GM12892 (cell line): Measurements from ENCODE around the gene STK38.
A peak's percentile ranks its signal among the peaks of the same experiment; 100 is the strongest.
"Not testable (repeated sequence)": the region's sequence is repeated elsewhere in the genome, so short reads cannot be mapped to it uniquely, and the experiment has no call there.

Experiments
- DNase-seq: peaks from one replicate; pipeline ENCODE4 v3.0.0; 2011; ENCODE audit not compliant: insufficient read length
- FAIRE-seq: peaks from 2 replicates; lab custom pipeline; 2011; peaks lifted over from hg19 to GRCh38; lab: Jason Lieb, UNC
- POLR2A ChIP-seq: IDR thresholded peaks from 2 replicates; pipeline ENCODE4 v1.6.1; 2011; ENCODE audit warnings: low read depth, low read length, control low read depth
- POLR2AphosphoS5 ChIP-seq: IDR thresholded peaks from 2 replicates; pipeline ENCODE4 v1.6.1; 2011; ENCODE audit warnings: low read depth, low read length, control low read depth
- TAF1 ChIP-seq: IDR thresholded peaks from 2 replicates; pipeline ENCODE4 v1.6.1; 2011; ENCODE audit warnings: low read depth, mild to moderate bottlenecking, control low read depth, low read length, borderline replicate concordance

STK38 gene

DNA sequence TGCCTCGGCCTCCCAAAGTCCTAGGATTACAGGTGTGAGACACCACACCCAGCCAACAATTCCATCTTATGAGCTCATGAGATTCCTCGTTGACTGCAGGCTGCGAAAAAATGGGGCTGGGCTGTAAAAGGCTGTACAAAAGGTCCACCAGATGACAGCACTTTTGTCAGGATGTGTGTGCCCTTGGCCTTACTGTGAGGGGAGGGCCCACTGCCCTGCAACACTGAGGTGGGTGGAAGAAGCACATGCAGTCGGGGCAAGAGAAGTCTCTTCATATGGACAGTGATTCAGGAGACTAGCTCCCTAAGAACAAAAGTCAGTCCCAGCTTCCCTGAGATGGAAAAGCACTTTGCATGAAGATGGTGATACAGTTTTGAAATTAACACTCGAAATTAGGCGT lies 54.0 kb downstream of the STK38 start:
- DNase-seq (no peak), FAIRE-seq (no peak)
- no peak for TF ChIP-seq POLR2AphosphoS5
- no peak for TF ChIP-seq TAF1
- TF ChIP-seq POLR2A = no peak

DNA sequence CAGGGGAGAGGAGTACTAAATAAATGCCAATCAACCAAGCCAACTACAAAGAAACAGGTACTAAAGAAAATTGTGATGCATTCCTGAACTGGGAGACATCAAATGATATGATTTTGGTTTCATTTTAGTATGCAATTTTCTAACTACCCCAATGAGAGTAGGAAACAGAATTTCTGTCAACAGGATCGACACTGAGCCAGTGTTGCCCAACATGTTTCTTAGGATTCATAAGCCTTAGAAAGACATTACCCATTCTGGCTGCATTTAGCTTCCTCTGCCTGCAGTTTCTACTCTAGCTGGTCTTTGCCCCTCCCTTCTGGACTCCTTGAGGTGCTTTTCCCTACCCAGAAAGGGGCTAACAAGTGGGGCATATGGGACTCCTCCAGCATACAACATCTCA lies 54.7 kb downstream of the STK38 start:
- DNase-seq (no peak), FAIRE-seq (no peak)
- TF ChIP-seq POLR2A (no peak), POLR2AphosphoS5 (no peak), TAF1 (no peak)

DNA sequence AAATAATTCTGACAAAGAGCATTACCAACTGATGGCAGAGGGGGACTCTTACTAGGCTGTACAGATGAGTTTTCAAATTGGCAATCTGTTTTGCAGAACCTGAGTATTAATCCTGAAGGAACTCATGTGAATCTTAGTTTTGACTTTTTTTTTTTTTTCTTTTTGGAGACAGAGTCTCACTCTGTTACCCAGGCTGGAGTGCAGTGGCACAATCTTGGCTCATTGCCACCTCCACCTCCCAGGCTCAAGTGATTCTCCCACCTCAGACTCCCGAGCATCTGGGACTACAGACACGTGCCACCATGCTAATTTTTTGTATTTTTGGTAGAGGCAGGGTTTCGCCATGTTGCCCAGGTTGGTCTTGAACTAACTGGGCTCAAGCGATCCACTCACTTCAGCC lies 55.2 kb downstream of the STK38 start:
- DNase-seq (no peak), FAIRE-seq (no peak)
- TF ChIP-seq POLR2AphosphoS5 = no peak
- no peak for TF ChIP-seq POLR2A
- TF ChIP-seq TAF1 = no peak

DNA sequence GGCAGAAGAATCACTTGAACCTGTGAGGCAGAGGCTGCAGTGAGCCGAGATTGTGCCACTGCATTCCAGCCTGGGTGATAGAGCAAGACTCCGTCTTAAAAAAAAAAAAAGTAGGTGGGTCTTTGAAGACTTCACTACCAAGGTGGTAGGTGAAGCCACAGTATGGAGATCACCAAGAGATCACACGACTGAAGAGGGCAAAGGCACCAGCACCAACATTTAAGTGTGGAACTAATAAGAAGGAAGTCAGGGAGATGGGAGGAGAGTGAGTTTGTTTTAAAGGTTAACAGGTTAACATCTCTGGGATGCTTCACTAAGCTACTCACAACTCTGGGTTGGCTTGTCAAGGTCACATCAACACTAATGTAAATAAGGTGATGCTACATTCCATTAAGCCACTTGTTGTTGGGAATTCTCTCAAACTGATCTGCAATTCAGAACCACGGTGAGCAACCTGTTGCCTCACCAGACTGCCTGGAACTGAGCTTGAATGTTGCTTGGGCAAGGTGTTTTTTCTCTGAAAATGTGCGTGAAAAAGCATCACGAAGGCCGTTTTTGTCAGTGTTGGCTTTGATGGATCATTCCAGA lies 55.8 kb downstream of the STK38 start:
- TF ChIP-seq POLR2A (no peak), TAF1 (no peak)
- DNase-seq (no peak), FAIRE-seq (no peak)

DNA sequence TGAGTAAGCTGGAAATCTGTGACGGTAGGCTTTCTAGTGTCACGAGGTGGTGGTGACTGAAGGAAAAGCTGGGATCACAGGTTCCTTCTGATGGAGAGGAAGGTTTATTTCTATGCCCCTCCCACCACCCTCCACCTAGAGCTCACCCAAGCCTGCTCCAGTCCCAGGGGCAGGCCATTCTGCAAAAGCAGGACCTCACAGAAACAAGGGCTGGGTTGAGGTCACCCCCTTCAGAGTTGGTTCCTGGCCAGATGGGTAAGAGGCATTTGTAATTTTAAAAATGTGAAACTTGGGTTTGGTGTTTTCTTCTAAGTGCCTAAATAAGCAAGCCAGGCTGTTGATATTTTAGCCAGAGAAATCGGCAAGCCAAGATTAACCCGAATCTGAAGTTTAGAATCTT lies 57.9 kb downstream of the STK38 start:
- FAIRE-seq (no peak), DNase-seq (no peak)
- TF ChIP-seq TAF1 (no peak), POLR2AphosphoS5 (no peak), POLR2A (no peak)

DNA sequence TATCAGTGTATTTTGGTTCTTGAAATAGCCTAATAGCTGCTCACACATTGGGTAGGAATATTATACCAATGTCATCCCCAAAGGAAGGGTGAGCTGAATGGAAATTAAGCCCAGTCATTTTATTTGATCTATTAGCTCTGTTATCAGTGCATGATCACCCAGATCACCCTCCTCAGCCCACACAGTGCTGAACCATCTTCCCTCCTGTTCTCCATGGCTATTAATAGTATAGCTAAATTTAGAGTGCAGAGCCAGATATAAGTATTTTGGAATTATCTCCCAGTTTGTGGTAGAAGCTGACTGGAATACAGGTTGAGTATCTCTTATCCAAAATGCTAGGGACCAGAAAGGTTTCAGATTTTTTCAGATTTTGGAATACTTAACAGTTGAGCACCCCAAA lies 59.1 kb downstream of the STK38 start:
- TF ChIP-seq TAF1 (no peak), POLR2A (no peak), POLR2AphosphoS5 (no peak)
- FAIRE-seq (no peak), DNase-seq (no peak)

DNA sequence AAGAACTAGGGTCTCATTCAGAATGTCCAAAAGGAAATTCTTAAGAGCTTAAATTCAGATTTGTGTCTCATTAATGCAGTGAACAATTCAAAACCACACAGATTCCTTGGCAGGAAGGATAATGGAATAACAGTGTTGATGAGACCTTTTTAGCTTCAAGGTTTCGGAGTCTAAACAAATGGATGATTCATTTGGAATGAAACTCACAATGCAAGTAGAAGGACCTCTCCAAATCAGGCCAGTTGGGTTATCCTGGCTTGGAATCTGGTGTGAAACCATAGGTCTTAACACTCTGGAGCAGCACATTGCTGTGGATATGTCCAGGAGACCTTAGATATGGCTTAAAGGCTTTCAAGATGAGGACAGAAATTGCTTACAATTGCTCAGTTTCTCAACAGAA lies 59.6 kb downstream of the STK38 start:
- FAIRE-seq (no peak), DNase-seq (no peak)
- TF ChIP-seq POLR2AphosphoS5 (peak; percentile 52; the same call in 1 of the 2 replicates), POLR2A (no peak)

DNA sequence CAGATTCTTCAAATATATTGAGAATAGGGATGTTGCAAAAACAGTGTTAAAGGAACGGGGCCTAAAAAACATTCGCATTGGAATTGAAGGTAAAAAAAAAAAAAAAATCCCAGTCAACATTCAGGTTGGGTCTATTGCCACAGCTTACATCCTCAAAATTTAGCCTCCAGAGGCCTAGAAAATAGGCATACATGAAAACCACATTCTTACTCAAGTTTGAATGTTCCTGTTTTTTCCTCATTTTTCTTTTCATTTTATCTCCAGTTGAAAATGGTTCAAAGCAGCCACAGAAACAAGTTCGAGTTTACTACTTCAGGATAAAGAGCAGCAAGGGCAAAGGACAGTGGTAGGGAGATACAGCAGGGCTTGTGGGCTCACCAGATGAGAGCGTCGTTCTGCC lies 62.5 kb downstream of the STK38 start:
- no peak for FAIRE-seq
- no peak for TF ChIP-seq TAF1
- no peak for DNase-seq

DNA sequence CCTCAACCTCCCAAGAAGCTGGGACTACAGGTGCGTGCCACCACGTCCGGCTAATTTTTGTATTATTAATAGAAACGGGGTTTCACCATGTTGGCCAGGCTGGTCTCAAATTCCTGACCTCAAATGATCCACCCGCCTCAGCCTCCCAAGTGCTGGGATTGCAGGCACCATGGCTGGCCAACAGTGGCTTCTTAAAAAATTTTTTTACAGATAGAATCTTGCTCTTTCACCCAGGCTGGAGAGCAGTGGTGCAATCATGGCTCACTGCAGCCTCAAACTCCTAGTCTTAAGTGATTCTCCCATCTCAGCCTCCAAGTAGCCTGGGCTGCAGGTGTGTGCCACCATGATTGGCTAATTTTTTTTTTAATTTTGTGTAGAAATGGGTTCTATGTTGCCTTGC lies 64.0 kb downstream of the STK38 start:
- DNase-seq, FAIRE-seq: not testable (repeated sequence)

DNA sequence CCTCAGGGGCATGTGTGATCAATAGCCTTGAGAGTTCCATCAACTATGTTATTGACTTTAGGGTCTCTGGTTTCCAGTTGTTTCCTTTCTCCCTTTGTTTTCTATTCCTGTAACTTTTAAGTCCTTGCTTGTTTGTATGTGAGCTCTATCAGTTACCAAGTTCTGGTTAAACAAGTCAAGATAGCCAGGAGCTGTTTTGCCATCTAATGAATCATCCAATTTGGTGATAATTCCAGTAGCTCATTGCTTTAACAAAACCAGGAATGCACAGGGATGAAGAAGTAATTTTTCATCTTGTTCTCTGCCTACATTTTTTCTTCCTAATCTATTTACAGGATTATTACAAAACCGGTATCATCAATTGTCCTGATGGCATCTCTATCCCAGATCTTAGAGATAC lies 68.0 kb downstream of the STK38 start:
- no peak for TF ChIP-seq POLR2A
- TF ChIP-seq POLR2AphosphoS5 = no peak
- TF ChIP-seq TAF1 = no peak

DNA sequence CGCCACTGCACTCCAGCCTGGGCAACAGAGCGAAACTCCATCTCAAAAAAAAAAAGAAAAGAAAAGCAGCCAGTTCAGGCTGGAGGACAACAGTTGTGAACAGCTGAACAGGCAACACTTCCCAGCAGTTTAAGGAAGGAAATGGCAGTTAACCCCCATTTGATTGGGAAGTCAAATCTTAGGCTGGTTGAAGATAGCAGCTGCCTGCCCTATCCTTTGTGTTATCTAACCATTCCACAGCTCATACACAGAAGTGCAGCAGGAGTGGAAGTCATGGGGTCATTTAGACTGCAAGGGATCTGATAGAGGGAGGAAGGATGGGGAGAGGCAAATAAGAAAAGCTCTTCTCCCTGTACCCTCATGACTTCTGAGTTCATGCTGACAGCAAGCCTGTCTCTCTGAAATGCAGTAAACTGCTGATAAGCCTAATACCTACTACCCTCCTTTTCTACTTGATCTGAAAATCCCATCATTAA lies 69.2 kb downstream of the STK38 start:
- TF ChIP-seq POLR2A (no peak), TAF1 (no peak), POLR2AphosphoS5 (no peak)
- DNase-seq (no peak), FAIRE-seq (no peak)

More for the DNA sequence above, 68.0 kb downstream of the STK38 start:
- FAIRE-seq = no peak
- DNase-seq = no peak

DNA sequence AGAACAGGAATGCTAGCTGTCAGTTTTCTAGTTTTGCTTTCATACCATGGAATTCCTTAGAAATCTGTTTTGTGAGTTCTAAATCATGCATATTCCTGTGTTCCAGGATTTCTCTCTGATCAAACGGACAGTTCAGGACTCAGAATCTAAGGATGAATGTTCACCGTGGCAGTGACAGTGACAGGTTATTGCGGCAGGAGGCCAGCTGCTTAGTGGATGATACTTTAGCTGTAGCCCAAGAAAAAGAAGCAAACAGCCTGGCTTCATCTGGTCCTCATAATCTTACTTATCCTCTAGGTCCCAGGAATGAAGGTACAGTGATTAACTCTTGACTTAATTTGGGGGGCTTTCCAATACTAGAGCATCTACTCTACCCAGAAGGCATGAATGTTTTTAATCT lies 77.3 kb downstream of the STK38 start:
- DNase-seq (no peak), FAIRE-seq (no peak)
- TF ChIP-seq POLR2AphosphoS5 = no peak
- no peak for TF ChIP-seq POLR2A
- TF ChIP-seq TAF1 = no peak

DNA sequence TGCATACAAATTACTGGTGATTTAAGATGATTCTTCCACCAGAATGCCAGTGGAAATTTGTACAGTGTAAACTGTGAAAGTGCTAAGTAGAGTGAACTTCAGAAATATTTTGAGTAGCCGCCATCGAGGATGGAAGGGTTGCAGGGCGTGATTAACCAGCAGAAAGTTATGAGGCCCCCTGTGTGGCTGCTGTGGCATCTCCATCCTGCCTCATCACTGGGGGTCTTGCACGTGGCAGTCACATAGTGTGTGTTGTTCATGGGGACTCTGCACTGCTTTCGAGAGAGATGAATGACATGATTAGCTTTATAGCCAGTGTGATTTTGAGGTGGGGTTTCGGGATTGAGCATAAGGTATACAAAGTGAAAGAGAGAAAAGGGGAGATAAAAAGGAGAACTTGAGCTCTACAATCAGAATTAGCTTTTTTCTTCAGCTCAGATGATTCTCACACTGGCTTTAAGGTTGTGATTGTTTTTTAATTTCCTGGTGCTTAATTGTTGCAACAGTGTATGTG lies 78.1 kb downstream of the STK38 start:
- TF ChIP-seq POLR2AphosphoS5 (no peak), POLR2A (no peak), TAF1 (no peak)
- peak; percentile 60 for FAIRE-seq

More for the DNA sequence above, 78.1 kb downstream of the STK38 start:
- no peak for DNase-seq
